HepG2 (cell line): ENCODE results near the gene LAMA5. TPM values are rescaled to one million over a fixed set of nuclear protein-coding genes. Genes with fewer than 3 reads are reported as not detected.

Experiments used
- ATAC-seq: fragments of 200-7000 bp; cut with Tn5 transposase; 3 replicates; pipeline ENCODE4 v1.9.1; 2020; ENCODE audit warnings: mild to moderate bottlenecking, moderate library complexity
- BruUV-seq: library from RNA; stranded (reverse); fragments of 400-500 nt; replicated peaks from 2 replicates; lab custom pipeline; 2021; lab: Mats Ljungman, UMichigan
- CTCF ChIA-PET: fragments of 300-600 bp; formaldehyde crosslinking; extraction: SDS; loops from one replicate; lab custom pipeline; 2021; ENCODE audit warnings: low total read pairs, inconsistent platforms, low intra/inter-chr PET ratio; lab: Yijun Ruan, JAX
- POLR2A ChIA-PET: fragments of 350-600 bp; sonication (Branson Sonifier 250); formaldehyde crosslinking; loops from one replicate; lab custom pipeline; 2020; ENCODE audit warnings: antibody characterized with exemption, inconsistent platforms; lab: Yijun Ruan, JAX
- DNase-seq: peaks from one replicate; pipeline ENCODE4 v3.0.0-alpha.2; 2015; ENCODE audit warnings: low spot score
- FAIRE-seq: peaks from 3 replicates; lab custom pipeline; 2011; peaks lifted over from hg19 to GRCh38; lab: Jason Lieb, UNC
- H2AFZ ChIP-seq: one replicate; pipeline ENCODE4 v1.6.1; 2011; ENCODE audit warnings: low read length, inconsistent platforms
- H3K27ac ChIP-seq: fragments of 300-600 bp; 3 replicates; pipeline ENCODE4 v1.8.0; 2011; ENCODE audit warnings: mixed run types, mild to moderate bottlenecking, mixed read lengths, low read length, inconsistent platforms; ENCODE audit not compliant: insufficient read depth; ENCODE audit errors: extremely low read length
- H3K27me3 ChIP-seq, 2 experiments: fragments of 200-600 bp in 1 of 2; 2 replicates in 1 of 2; 3 replicates in 1 of 2; pipeline versions ENCODE4 v1.6.0 to v1.8.0; 2011; ENCODE audit warnings: low read length in 2 of 2, mild to moderate bottlenecking in 2 of 2, moderate library complexity in 2 of 2, inconsistent platforms in 1 of 2; ENCODE audit not compliant: insufficient read depth in 2 of 2, control insufficient read depth in 1 of 2
- H3K36me3 ChIP-seq, 2 experiments: fragments of 200-600 bp in 1 of 2; replicated peaks in 1 of 2; 2 replicates in 1 of 2; 3 replicates in 1 of 2; pipeline versions ENCODE4 v1.5.1 to v1.8.0; 2011; ENCODE audit warnings: low read length in 2 of 2, inconsistent platforms in 1 of 2; ENCODE audit not compliant: insufficient read depth in 2 of 2, control insufficient read depth in 1 of 2
- H3K4me1 ChIP-seq: 2 replicates; pipeline ENCODE4 v1.5.1; 2012; ENCODE audit warnings: low read length, inconsistent platforms; ENCODE audit not compliant: insufficient read depth
- H3K4me2 ChIP-seq: 2 replicates; pipeline ENCODE4 v1.6.0; 2011; ENCODE audit warnings: low read depth, low read length, inconsistent platforms
- H3K4me3 ChIP-seq, 3 experiments: fragments of 200-600 bp in 1 of 3; sonication (generic), shearing (Covaris generic) in 1 of 3; replicated peaks in 1 of 3; 2 replicates each; pipeline ENCODE4 v1.5.1; 2011 to 2016; ENCODE audit warnings: low read length in 3 of 3, inconsistent platforms in 2 of 3, low read depth in 2 of 3, mild to moderate bottlenecking in 2 of 3, control low read depth in 1 of 3, mixed read lengths in 1 of 3; ENCODE audit not compliant: insufficient read depth in 1 of 3
- H3K79me2 ChIP-seq: one replicate; pipeline ENCODE4 v1.6.1; 2011; ENCODE audit warnings: low read length, inconsistent platforms; ENCODE audit not compliant: insufficient read depth
- H3K9ac ChIP-seq: 2 replicates; pipeline ENCODE4 v1.6.0; 2011; ENCODE audit warnings: mild to moderate bottlenecking, low read depth, low read length, inconsistent platforms; ENCODE audit not compliant: insufficient read depth
- H3K9me3 ChIP-seq: 2 replicates; pipeline ENCODE4 v1.5.1; 2012; ENCODE audit warnings: mild to moderate bottlenecking, low read length
- H4K20me1 ChIP-seq: 2 replicates; pipeline ENCODE4 v1.6.0; 2011; ENCODE audit warnings: inconsistent platforms, mild to moderate bottlenecking, low read length, moderate library complexity; ENCODE audit not compliant: insufficient read depth
- AGO1 ChIP-seq: fragments of 200-400 bp; formaldehyde crosslinking; IDR thresholded peaks from 2 replicates; pipeline ENCODE4 v1.6.1; 2017; ENCODE audit warnings: mild to moderate bottlenecking, low read depth, low read length, moderate library complexity; ENCODE audit not compliant: poor library complexity, severe bottlenecking
- AGO2 ChIP-seq: fragments of 200-400 bp; formaldehyde crosslinking; optimal IDR thresholded peaks from 2 replicates; pipeline ENCODE3; 2017; ENCODE audit warnings: mild to moderate bottlenecking, low read depth, low read length, moderate library complexity
- BHLHE40 ChIP-seq: IDR thresholded peaks from 2 replicates; pipeline ENCODE4 v1.6.1; 2011; ENCODE audit warnings: low read length, improper control_type of control experiment
- CHD4 ChIP-seq: fragments of 200-600 bp; sonication (generic); IDR thresholded peaks from 2 replicates; pipeline ENCODE4 v1.7.0; 2017; ENCODE audit warnings: mild to moderate bottlenecking, low read length, borderline replicate concordance
- GZF1 ChIP-seq: sonication (generic); formaldehyde crosslinking; IDR thresholded peaks from 2 replicates; pipeline ENCODE4 v1.5.1; 2020; ENCODE audit warnings: mild to moderate bottlenecking, missing genetic modification reagents
- KDM2A ChIP-seq: sonication (generic); formaldehyde crosslinking; IDR thresholded peaks from 2 replicates; pipeline ENCODE4 v1.4.0; 2020; ENCODE audit warnings: low read depth, missing genetic modification reagents, borderline replicate concordance
- KLF15 ChIP-seq: sonication (generic); formaldehyde crosslinking; IDR thresholded peaks from 2 replicates; pipeline ENCODE4 v1.8.1; 2023; ENCODE audit warnings: borderline replicate concordance, mild to moderate bottlenecking, inconsistent platforms, missing genetic modification reagents, mixed read lengths
- PITX1 ChIP-seq: sonication (generic); formaldehyde crosslinking; IDR thresholded peaks from 2 replicates; pipeline ENCODE4 v1.5.1; 2020; ENCODE audit warnings: mild to moderate bottlenecking, missing genetic modification reagents
- SMAD9 ChIP-seq: sonication (generic); formaldehyde crosslinking; IDR thresholded peaks from 2 replicates; pipeline ENCODE4 v1.5.1; 2020; ENCODE audit warnings: mild to moderate bottlenecking, missing genetic modification reagents
- U2AF1 ChIP-seq: fragments of 200-400 bp; formaldehyde crosslinking; optimal IDR thresholded peaks from 2 replicates; pipeline ENCODE3; 2017; ENCODE audit warnings: mild to moderate bottlenecking, low read depth, low read length
- ZNF232 ChIP-seq: sonication (generic); formaldehyde crosslinking; IDR thresholded peaks from 2 replicates; pipeline ENCODE4 v1.4.0; 2020; ENCODE audit warnings: missing genetic modification reagents, borderline replicate concordance
- ZNF768 ChIP-seq: sonication (generic); formaldehyde crosslinking; IDR thresholded peaks from 2 replicates; pipeline ENCODE4 v1.4.0; 2020; ENCODE audit warnings: missing genetic modification reagents
- ZSCAN20 ChIP-seq: sonication (generic); formaldehyde crosslinking; IDR thresholded peaks from 2 replicates; pipeline ENCODE4 v1.4.0; 2020; ENCODE audit warnings: missing genetic modification reagents, mild to moderate bottlenecking, borderline replicate concordance
- WGBS: methylation state at CpG from one replicate; pipeline ENCODE4 v1.1.6; 2017; ENCODE audit warnings: low lambda C conversion rate; 5-methylcytosine and 5-hydroxymethylcytosine counted together
- in situ Hi-C: cut with HindIII; loops from 2 replicates; pipeline ENCODE4 v1.10.0; 2017; ENCODE audit warnings: low pct_unique_long_range_greater_than_20kb; ENCODE audit not compliant: extremely low pct_ligation_motif_present
- intact Hi-C: fragments of 100-400 bp; cut with micrococcal nuclease; formaldehyde crosslinking; loops from one replicate; pipeline ENCODE4 v1.10.0; 2022; ENCODE audit not compliant: unreplicated experiment
- polyA plus RNA-seq, 8 experiments: library from polyadenylated mRNA; depleted of rRNA in 3 of 8; stranded (reverse) in 7 of 8; unstranded in 1 of 8; fragments of >200 nt; fragmentation: Illumina TruSeq in 4 of 8; extraction: Trizol in 4 of 8; gene quantifications; 2 replicates each; pipeline versions ENCODE4 v1.2.1 to v1.2.3, GENCODE V29; 2011 to 2016; ENCODE audit warnings: low read depth in 4 of 8, missing spikeins in 1 of 8, mixed read lengths in 1 of 8; ENCODE audit not compliant: insufficient read depth in 1 of 8
- total RNA-seq, 5 experiments: library from RNA; depleted of rRNA; stranded (reverse); fragments of >200 nt; fragmentation: Illumina TruSeq; extraction: Trizol; gene quantifications; 2 replicates each; pipeline ENCODE4 v1.2.3, GENCODE V29; 2016; ENCODE audit warnings: low read depth in 1 of 5
- TF ChIP-seq, protein P1 (sequence below): sonication (generic); formaldehyde crosslinking; IDR thresholded peaks from 2 replicates; pipeline ENCODE4 v1.4.0; 2020; ENCODE audit warnings: missing genetic modification reagents, borderline replicate concordance
- TF ChIP-seq, protein P2 (sequence below): sonication (generic); formaldehyde crosslinking; IDR thresholded peaks from 2 replicates; pipeline ENCODE4 v1.5.0; 2020; ENCODE audit warnings: mild to moderate bottlenecking, missing genetic modification reagents
- TF ChIP-seq, protein P3 (sequence below): fragments of 450-650 bp; IDR thresholded peaks from 2 replicates; pipeline ENCODE4 v1.6.1; 2017; ENCODE audit warnings: mild to moderate bottlenecking

Gene LAMA5
- total and polyA plus RNA-seq, 2 of the 13 experiments (the other 11 are each of a cell fraction or from before 2014, with no cell fraction given) = 21.0 to 44.7 TPM

- FAIRE-seq (no peak), DNase-seq (no peak), ATAC-seq (no peak)
- in situ Hi-C loops = no loop called here
- peak overlapping the region; percentile 95 for H3K27ac ChIP-seq
- peak overlapping the region in 1 of 3 experiments; percentile 95; a peak in 1 of 6 replicates for H3K4me3 ChIP-seq
- BruUV-seq = no TSS peak
- peaks cover 4% of the 10 kb centered on the region for H3K79me2 ChIP-seq
- WGBS = 60% methylated on average over 3 of the region's 8 CpGs
- peak overlapping the region; percentile 90 for H3K9ac ChIP-seq
- no peak overlapping the region for H2AFZ ChIP-seq
- H3K36me3 ChIP-seq = no peaks in the 10 kb centered on the region
- CTCF ChIA-PET = no interaction called here
- H3K9me3 ChIP-seq = no peaks in the 10 kb centered on the region
- H3K4me2 ChIP-seq = peak overlapping the region; percentile 97
- no peaks in the 10 kb centered on the region for H4K20me1 ChIP-seq
- no peaks in the 10 kb centered on the region for H3K27me3 ChIP-seq
- intact Hi-C loops = loop anchor here (2.0 to 10.0 kb wide), 2 partner anchors 17 to 423 kb away; partner anchors contain the start of gene MRGBP
- H3K4me1 ChIP-seq = peaks cover 75% of the 10 kb centered on the region
- POLR2A ChIA-PET = interaction anchor here (1.4 to 10.1 kb wide), 6 partner anchors 14 to 601 kb away, joined by 3 to 187 read pairs (median 68); partner anchors contain the start of genes ADRM1 and RPS21
- TF ChIP-seq U2AF1 (peak; percentile 67), KDM2A (CRISPR knock-in tag) (no peak; the same call in none of the 2 replicates), GZF1 (0 out of 2 replicates have a peak, but pooled peaks have one; percentile 53), ZNF232 (no peak), ZSCAN20 (CRISPR knock-in tag) (0 out of 2 replicates have a peak, but pooled peaks have one; percentile 66), SMAD9 (CRISPR knock-in tag) (no peak), AGO2 (peak; percentile 89), KLF15 (CRISPR knock-in tag) (peak; percentile 9; the same call in 1 of the 2 replicates), ZNF768 (CRISPR knock-in tag) (peak; percentile 31; the same call in 1 of the 2 replicates), AGO1 (peak; percentile 83), BHLHE40 (no peak), PITX1 (CRISPR knock-in tag) (no peak), CHD4 (0 out of 2 replicates have a peak, but pooled peaks have one; percentile 60)
- TF ChIP-seq, protein P1, sequence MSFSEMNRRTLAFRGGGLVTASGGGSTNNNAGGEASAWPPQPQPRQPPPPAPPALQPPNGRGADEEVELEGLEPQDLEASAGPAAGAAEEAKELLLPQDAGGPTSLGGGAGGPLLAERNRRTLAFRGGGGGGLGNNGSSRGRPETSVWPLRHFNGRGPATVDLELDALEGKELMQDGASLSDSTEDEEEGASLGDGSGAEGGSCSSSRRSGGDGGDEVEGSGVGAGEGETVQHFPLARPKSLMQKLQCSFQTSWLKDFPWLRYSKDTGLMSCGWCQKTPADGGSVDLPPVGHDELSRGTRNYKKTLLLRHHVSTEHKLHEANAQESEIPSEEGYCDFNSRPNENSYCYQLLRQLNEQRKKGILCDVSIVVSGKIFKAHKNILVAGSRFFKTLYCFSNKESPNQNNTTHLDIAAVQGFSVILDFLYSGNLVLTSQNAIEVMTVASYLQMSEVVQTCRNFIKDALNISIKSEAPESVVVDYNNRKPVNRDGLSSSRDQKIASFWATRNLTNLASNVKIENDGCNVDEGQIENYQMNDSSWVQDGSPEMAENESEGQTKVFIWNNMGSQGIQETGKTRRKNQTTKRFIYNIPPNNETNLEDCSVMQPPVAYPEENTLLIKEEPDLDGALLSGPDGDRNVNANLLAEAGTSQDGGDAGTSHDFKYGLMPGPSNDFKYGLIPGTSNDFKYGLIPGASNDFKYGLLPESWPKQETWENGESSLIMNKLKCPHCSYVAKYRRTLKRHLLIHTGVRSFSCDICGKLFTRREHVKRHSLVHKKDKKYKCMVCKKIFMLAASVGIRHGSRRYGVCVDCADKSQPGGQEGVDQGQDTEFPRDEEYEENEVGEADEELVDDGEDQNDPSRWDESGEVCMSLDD (CRISPR knock-in tag) = 0 out of 2 replicates have a peak, but pooled peaks have one; percentile 42
- TF ChIP-seq, protein P2, sequence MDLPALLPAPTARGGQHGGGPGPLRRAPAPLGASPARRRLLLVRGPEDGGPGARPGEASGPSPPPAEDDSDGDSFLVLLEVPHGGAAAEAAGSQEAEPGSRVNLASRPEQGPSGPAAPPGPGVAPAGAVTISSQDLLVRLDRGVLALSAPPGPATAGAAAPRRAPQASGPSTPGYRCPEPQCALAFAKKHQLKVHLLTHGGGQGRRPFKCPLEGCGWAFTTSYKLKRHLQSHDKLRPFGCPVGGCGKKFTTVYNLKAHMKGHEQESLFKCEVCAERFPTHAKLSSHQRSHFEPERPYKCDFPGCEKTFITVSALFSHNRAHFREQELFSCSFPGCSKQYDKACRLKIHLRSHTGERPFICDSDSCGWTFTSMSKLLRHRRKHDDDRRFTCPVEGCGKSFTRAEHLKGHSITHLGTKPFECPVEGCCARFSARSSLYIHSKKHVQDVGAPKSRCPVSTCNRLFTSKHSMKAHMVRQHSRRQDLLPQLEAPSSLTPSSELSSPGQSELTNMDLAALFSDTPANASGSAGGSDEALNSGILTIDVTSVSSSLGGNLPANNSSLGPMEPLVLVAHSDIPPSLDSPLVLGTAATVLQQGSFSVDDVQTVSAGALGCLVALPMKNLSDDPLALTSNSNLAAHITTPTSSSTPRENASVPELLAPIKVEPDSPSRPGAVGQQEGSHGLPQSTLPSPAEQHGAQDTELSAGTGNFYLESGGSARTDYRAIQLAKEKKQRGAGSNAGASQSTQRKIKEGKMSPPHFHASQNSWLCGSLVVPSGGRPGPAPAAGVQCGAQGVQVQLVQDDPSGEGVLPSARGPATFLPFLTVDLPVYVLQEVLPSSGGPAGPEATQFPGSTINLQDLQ (CRISPR knock-in tag) = 0 out of 2 replicates have a peak, but pooled peaks have one; percentile 1
- TF ChIP-seq, protein P3, sequence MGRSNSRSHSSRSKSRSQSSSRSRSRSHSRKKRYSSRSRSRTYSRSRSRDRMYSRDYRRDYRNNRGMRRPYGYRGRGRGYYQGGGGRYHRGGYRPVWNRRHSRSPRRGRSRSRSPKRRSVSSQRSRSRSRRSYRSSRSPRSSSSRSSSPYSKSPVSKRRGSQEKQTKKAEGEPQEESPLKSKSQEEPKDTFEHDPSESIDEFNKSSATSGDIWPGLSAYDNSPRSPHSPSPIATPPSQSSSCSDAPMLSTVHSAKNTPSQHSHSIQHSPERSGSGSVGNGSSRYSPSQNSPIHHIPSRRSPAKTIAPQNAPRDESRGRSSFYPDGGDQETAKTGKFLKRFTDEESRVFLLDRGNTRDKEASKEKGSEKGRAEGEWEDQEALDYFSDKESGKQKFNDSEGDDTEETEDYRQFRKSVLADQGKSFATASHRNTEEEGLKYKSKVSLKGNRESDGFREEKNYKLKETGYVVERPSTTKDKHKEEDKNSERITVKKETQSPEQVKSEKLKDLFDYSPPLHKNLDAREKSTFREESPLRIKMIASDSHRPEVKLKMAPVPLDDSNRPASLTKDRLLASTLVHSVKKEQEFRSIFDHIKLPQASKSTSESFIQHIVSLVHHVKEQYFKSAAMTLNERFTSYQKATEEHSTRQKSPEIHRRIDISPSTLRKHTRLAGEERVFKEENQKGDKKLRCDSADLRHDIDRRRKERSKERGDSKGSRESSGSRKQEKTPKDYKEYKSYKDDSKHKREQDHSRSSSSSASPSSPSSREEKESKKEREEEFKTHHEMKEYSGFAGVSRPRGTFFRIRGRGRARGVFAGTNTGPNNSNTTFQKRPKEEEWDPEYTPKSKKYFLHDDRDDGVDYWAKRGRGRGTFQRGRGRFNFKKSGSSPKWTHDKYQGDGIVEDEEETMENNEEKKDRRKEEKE = no peak
These were observed 4.5 kb upstream of the LAMA5 start for GRCh38 chr20:62371588-62372041.
